ENCODE data around the gene DBT.

DBT gene

DNA sequence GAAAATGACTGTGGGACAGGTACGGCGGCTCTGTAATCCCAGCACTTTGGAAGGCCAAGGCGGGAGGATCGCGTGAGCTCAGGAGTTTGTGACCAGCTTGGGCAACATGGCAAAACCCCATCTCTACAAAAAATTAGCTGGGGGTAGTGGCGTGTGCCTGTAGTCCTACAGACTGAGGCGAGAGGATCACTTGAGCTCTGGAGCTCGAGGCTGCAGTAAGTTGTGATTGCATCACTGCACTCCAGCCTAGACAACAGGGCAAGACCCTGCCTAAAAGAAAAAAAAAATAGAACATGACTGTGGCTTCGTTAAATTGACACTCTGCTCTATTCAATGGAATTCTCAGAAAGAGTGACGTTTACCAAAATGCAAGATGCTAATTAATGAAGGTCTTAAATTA, 3.9 kb upstream of the DBT start:
- TF ChIP-seq, protein P1, sequence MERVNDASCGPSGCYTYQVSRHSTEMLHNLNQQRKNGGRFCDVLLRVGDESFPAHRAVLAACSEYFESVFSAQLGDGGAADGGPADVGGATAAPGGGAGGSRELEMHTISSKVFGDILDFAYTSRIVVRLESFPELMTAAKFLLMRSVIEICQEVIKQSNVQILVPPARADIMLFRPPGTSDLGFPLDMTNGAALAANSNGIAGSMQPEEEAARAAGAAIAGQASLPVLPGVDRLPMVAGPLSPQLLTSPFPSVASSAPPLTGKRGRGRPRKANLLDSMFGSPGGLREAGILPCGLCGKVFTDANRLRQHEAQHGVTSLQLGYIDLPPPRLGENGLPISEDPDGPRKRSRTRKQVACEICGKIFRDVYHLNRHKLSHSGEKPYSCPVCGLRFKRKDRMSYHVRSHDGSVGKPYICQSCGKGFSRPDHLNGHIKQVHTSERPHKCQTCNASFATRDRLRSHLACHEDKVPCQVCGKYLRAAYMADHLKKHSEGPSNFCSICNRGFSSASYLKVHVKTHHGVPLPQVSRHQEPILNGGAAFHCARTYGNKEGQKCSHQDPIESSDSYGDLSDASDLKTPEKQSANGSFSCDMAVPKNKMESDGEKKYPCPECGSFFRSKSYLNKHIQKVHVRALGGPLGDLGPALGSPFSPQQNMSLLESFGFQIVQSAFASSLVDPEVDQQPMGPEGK (CRISPR knock-in tag; IDR thresholded peaks at IDR 0.05; ENCODE audit: borderline replicate concordance) = no peak
- no peak for TF ChIP-seq ESRRG (CRISPR knock-in tag; IDR thresholded peaks at IDR 0.05)
- TF ChIP-seq SNAI2 (CRISPR knock-in tag; IDR thresholded peaks at IDR 0.05) = no peak
- no peak for TF ChIP-seq ISL1 (CRISPR knock-in tag; IDR thresholded peaks at IDR 0.05)
- no peak for TF ChIP-seq PPARA (CRISPR knock-in tag; IDR thresholded peaks at IDR 0.05; ENCODE audit: borderline replicate concordance)
- TF ChIP-seq TCF4 (CRISPR knock-in tag; IDR thresholded peaks at IDR 0.05; ENCODE audit: borderline replicate concordance) = no peak
- TF ChIP-seq TOX (CRISPR knock-in tag; IDR thresholded peaks at IDR 0.05; ENCODE audit: borderline replicate concordance) = no peak
- no peak for TF ChIP-seq BACH2 (CRISPR knock-in tag; IDR thresholded peaks at IDR 0.05; ENCODE audit: borderline replicate concordance)
- no peak for TF ChIP-seq ZNF70 (CRISPR knock-in tag; IDR thresholded peaks at IDR 0.05)
- TF ChIP-seq ZC3H10 (CRISPR knock-in tag; IDR thresholded peaks at IDR 0.05) = no peak
- TF ChIP-seq ARNTL (CRISPR knock-in tag; IDR thresholded peaks at IDR 0.05; ENCODE audit: borderline replicate concordance, low read depth) = no peak
- TF ChIP-seq GLIS3 (CRISPR knock-in tag; IDR thresholded peaks at IDR 0.05) = no peak
- ATAC-seq = no peak

DNA sequence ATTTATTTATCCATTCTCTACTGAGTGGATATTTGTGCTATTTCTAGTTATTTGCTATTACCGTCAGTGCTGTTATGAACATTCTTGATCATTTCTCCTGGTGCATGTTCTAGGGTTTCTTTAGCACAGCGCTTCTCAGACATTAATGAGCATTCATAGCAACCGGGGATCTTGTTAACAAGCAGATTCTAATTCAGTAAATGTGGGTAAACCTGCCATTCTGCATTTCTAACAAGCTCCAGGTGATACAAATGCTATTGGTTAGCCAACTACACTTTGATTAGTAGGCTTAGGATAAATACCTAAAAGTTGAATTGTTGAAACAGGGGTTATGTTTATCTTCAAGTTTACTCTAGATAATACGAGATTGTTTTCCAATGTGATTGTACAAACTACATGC, 3.3 kb upstream of the DBT start:
- TF ChIP-seq ZC3H10 (CRISPR knock-in tag; IDR thresholded peaks at IDR 0.05) (no peak), TOX (CRISPR knock-in tag; IDR thresholded peaks at IDR 0.05; ENCODE audit: borderline replicate concordance) (no peak), ZNF8 (CRISPR knock-in tag; IDR thresholded peaks at IDR 0.05) (no peak), OSR1 (CRISPR knock-in tag; IDR thresholded peaks at IDR 0.05) (no peak), GLIS3 (CRISPR knock-in tag; IDR thresholded peaks at IDR 0.05) (no peak), ARNTL (CRISPR knock-in tag; IDR thresholded peaks at IDR 0.05; ENCODE audit: borderline replicate concordance, low read depth) (no peak), ZNF565 (CRISPR knock-in tag; conservative IDR thresholded peaks at IDR 0.05; ENCODE audit: low read depth) (no peak), TCF4 (CRISPR knock-in tag; IDR thresholded peaks at IDR 0.05; ENCODE audit: borderline replicate concordance) (no peak), CSDC2 (CRISPR knock-in tag; IDR thresholded peaks at IDR 0.05) (no peak), ZFP3 (CRISPR knock-in tag; IDR thresholded peaks at IDR 0.05) (no peak), PPARA (CRISPR knock-in tag; IDR thresholded peaks at IDR 0.05; ENCODE audit: borderline replicate concordance) (no peak), ESRRG (CRISPR knock-in tag; IDR thresholded peaks at IDR 0.05) (no peak)
- TF ChIP-seq, protein P2, sequence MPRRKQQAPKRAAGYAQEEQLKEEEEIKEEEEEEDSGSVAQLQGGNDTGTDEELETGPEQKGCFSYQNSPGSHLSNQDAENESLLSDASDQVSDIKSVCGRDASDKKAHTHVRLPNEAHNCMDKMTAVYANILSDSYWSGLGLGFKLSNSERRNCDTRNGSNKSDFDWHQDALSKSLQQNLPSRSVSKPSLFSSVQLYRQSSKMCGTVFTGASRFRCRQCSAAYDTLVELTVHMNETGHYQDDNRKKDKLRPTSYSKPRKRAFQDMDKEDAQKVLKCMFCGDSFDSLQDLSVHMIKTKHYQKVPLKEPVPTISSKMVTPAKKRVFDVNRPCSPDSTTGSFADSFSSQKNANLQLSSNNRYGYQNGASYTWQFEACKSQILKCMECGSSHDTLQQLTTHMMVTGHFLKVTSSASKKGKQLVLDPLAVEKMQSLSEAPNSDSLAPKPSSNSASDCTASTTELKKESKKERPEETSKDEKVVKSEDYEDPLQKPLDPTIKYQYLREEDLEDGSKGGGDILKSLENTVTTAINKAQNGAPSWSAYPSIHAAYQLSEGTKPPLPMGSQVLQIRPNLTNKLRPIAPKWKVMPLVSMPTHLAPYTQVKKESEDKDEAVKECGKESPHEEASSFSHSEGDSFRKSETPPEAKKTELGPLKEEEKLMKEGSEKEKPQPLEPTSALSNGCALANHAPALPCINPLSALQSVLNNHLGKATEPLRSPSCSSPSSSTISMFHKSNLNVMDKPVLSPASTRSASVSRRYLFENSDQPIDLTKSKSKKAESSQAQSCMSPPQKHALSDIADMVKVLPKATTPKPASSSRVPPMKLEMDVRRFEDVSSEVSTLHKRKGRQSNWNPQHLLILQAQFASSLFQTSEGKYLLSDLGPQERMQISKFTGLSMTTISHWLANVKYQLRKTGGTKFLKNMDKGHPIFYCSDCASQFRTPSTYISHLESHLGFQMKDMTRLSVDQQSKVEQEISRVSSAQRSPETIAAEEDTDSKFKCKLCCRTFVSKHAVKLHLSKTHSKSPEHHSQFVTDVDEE (CRISPR knock-in tag; IDR thresholded peaks at IDR 0.05) = no peak
- TF ChIP-seq, protein P3, sequence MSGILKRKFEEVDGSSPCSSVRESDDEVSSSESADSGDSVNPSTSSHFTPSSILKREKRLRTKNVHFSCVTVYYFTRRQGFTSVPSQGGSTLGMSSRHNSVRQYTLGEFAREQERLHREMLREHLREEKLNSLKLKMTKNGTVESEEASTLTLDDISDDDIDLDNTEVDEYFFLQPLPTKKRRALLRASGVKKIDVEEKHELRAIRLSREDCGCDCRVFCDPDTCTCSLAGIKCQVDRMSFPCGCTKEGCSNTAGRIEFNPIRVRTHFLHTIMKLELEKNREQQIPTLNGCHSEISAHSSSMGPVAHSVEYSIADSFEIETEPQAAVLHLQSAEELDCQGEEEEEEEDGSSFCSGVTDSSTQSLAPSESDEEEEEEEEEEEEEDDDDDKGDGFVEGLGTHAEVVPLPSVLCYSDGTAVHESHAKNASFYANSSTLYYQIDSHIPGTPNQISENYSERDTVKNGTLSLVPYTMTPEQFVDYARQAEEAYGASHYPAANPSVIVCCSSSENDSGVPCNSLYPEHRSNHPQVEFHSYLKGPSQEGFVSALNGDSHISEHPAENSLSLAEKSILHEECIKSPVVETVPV (CRISPR knock-in tag; IDR thresholded peaks at IDR 0.05) = no peak
- TF ChIP-seq, protein P1 (CRISPR knock-in tag; IDR thresholded peaks at IDR 0.05; ENCODE audit: borderline replicate concordance) = no peak
- ATAC-seq = no peak

DNA sequence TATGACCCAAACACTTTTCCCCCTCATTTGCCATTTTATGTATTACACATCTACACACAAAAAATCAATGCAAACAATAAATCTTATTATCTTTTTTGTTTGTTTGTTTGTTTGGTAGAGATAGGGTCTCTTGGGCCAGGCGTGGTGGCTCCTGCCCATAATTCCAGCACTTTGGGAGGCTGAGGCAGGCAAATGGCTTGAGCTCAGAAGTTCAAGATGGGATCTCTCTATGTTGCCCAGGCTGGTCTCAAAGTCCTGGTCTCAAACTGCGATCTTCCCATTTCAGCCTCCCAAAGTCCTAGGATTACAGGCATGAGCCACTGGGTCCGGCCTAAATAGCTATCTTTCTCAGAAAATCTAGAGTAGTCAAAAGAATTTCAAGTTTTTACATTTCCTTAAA, 1.2 kb upstream of the DBT start:
- ATAC-seq = no peak
- no peak for TF ChIP-seq ZC3H10 (CRISPR knock-in tag; IDR thresholded peaks at IDR 0.05)

DNA sequence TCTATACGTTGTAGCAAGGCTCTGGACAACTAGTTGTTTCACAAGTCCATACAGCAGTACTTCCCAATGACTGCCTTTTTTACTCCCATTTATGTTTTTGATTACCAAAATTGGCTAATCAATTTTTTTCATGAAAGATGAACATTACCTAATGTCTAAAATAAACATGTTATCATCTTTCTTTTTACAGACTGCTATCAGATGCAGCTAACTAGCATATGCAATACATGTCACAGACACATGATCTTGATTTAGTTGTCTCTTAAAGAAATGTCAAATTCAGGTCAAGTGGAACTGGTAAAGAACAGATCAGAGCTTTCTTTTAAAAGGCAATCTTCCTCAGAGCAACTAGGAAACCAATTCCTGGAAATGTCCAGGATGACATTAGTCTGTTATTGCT, 630 bp upstream of the DBT start:
- TF ChIP-seq TCF4 (CRISPR knock-in tag; IDR thresholded peaks at IDR 0.05; ENCODE audit: borderline replicate concordance) = 0 out of 2 replicates have a peak, but pooled peaks have one; percentile 10
- TF ChIP-seq, protein P1 (CRISPR knock-in tag; IDR thresholded peaks at IDR 0.05; ENCODE audit: borderline replicate concordance) = no peak
- TF ChIP-seq ZNF8 (CRISPR knock-in tag; IDR thresholded peaks at IDR 0.05) = no peak
- ATAC-seq = no peak

Data from SK-N-SH treated with all-trans-retinoic acid at 6 μM for 48 hours (cell line).